ENCODE data around the gene COQ8A.

DNA sequence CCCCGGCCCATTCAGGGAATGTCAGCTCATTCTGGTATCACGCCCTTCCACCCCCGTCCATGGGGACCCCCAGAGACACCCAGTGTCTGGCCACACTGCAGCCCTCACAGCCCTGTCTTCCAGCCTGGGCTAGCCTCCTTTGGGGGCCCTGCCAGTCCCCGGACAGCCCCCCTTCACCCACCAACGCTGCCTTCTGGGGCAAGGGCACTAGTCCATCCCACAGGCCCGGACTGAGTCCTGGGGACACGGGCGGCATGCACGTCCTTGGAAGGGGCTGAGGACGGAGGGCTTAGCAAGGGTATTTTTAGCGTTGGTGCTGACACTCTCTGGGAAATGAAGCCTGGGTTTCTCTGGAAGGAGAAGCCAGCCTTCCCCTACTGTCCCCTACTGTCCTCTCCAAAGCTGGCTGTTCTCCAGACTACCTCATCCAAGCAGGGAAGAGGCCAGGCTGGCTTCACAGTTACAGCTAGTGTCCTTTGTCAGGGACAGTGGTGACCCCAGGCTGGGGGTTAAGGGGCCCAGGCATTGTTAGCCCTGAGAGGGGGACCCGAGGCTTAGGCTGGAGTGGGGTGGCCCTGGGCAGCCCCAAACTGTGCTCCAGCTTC lies 39.5 kb downstream of the COQ8A start:
- no peak for TF ChIP-seq EZH2 (IDR thresholded peaks at IDR 0.05; ENCODE audit: borderline replicate concordance)
- TF ChIP-seq CTCF (IDR thresholded peaks at IDR 0.05; ENCODE audit: poor library complexity), result no peak

Measured in hepatocyte (in vitro differentiated cells).